IMR-90 (cell line): ENCODE results near the gene ZFR.

Source experiments
- CEBPB ChIP-seq: IDR thresholded peaks from 2 replicates; pipeline ENCODE4 v1.6.1; 2012; ENCODE audit warnings: low read depth, low read length, improper control_type of control experiment
- MXI1 ChIP-seq: IDR thresholded peaks from 2 replicates; pipeline ENCODE4 v1.6.1; 2012; ENCODE audit warnings: low read depth, mild to moderate bottlenecking, low read length, moderate library complexity, borderline replicate concordance
- POLR2A ChIP-seq: IDR thresholded peaks from 2 replicates; pipeline ENCODE4 v1.6.1; 2012; ENCODE audit warnings: mild to moderate bottlenecking, low read depth, low read length
- RAD21 ChIP-seq: IDR thresholded peaks from 2 replicates; pipeline ENCODE4 v1.6.1; 2012; ENCODE audit warnings: low read length, improper control_type of control experiment
- TF ChIP-seq, protein P1 (sequence below): conservative IDR thresholded peaks from 2 replicates; pipeline ENCODE4 v1.5.1; 2012; ENCODE audit warnings: mild to moderate bottlenecking, low read depth, low read length, improper control_type of control experiment
- TF ChIP-seq, protein P2 (sequence below): fragments of 150-350 bp; IDR thresholded peaks from 2 replicates; pipeline ENCODE4 v1.6.1; 2016; ENCODE audit warnings: low read depth, mild to moderate bottlenecking, low read length, moderate library complexity, borderline replicate concordance

DNA sequence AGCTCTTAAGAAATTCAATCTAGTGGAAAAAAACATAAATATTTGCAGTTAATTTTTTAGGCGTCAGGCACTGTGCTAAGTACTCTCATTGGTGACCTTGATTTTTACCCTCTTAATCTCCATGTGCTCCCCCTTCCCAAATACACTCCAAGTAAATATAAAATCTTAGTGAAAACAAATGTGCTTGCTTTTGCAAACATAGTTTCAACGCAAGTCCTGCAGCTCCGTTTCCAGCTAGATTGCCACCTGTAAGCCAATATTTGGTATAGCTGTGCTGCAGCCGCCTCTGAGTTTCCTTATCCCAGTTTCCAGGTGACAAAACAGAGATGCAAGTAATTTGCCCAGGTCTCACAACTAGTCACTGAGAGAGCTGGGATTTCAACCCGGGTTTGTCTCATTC lies 129.9 kb downstream of the ZFR start:
- TF ChIP-seq CEBPB (no peak), MXI1 (no peak), RAD21 (no peak), POLR2A (no peak)
- TF ChIP-seq, protein P1, sequence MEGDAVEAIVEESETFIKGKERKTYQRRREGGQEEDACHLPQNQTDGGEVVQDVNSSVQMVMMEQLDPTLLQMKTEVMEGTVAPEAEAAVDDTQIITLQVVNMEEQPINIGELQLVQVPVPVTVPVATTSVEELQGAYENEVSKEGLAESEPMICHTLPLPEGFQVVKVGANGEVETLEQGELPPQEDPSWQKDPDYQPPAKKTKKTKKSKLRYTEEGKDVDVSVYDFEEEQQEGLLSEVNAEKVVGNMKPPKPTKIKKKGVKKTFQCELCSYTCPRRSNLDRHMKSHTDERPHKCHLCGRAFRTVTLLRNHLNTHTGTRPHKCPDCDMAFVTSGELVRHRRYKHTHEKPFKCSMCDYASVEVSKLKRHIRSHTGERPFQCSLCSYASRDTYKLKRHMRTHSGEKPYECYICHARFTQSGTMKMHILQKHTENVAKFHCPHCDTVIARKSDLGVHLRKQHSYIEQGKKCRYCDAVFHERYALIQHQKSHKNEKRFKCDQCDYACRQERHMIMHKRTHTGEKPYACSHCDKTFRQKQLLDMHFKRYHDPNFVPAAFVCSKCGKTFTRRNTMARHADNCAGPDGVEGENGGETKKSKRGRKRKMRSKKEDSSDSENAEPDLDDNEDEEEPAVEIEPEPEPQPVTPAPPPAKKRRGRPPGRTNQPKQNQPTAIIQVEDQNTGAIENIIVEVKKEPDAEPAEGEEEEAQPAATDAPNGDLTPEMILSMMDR: no peak
- TF ChIP-seq, protein P2, sequence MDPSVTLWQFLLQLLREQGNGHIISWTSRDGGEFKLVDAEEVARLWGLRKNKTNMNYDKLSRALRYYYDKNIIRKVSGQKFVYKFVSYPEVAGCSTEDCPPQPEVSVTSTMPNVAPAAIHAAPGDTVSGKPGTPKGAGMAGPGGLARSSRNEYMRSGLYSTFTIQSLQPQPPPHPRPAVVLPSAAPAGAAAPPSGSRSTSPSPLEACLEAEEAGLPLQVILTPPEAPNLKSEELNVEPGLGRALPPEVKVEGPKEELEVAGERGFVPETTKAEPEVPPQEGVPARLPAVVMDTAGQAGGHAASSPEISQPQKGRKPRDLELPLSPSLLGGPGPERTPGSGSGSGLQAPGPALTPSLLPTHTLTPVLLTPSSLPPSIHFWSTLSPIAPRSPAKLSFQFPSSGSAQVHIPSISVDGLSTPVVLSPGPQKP: no peak
